Sigmoid colon (tissue), 7 donors: Measurements from ENCODE around the gene AASDH. TPM values are rescaled to one million over a fixed set of nuclear protein-coding genes. Genes with fewer than 3 reads are reported as not detected.

Experiments
- DNase-seq: peaks from one replicate; pipeline ENCODE4 v3.0.0-alpha.2; 2019
- H3K27ac ChIP-seq, 4 donors: fragments of 200-600 bp; sonication (generic); one replicate each; pipeline ENCODE4 v1.5.1; 2016 to 2019; ENCODE audit warnings: mild to moderate bottlenecking in 1 of 4
- H3K27me3 ChIP-seq, 3 donors: fragments of 200-600 bp; sonication (generic); one replicate each; pipeline ENCODE4 v1.5.1; 2019; ENCODE audit warnings: mild to moderate bottlenecking in 1 of 3
- H3K36me3 ChIP-seq, 4 donors: fragments of 200-600 bp; sonication (generic); one replicate each; pipeline ENCODE4 v1.5.1; 2016 to 2019
- H3K4me1 ChIP-seq, 4 donors: fragments of 200-600 bp; sonication (generic); one replicate each; pipeline ENCODE4 v1.5.1; 2017 to 2019
- H3K4me3 ChIP-seq, 4 donors: fragments of 200-600 bp; sonication (generic); one replicate each; pipeline ENCODE4 v1.5.1; 2017 to 2019; ENCODE audit warnings: mild to moderate bottlenecking in 2 of 4, moderate library complexity in 1 of 4
- H3K9me3 ChIP-seq, 4 donors: fragments of 200-600 bp in 3 of 4; sonication (generic) in 3 of 4; one replicate each; pipeline versions ENCODE4 v1.5.1 to v1.6.1; 2013 to 2019
- CTCF ChIP-seq, 4 experiments: fragments of 450-650 bp in 3 of 4; fragments of 200-600 bp in 1 of 4; IDR thresholded peaks; one replicate each; pipeline ENCODE4 v1.5.1; 2016 to 2019; ENCODE audit warnings: antibody characterized with exemption in 4 of 4, mild to moderate bottlenecking in 3 of 4, moderate library complexity in 2 of 4
- EP300 ChIP-seq, 4 donors: sonication (generic); formaldehyde crosslinking; IDR thresholded peaks; one replicate each; pipeline ENCODE4 v1.6.1; 2017; ENCODE audit warnings: antibody characterized with exemption in 4 of 4
- POLR2A ChIP-seq, 2 donors: fragments of 450-650 bp; IDR thresholded peaks; one replicate each; pipeline ENCODE4 v1.6.1; 2016; ENCODE audit warnings: antibody characterized with exemption in 2 of 2, mild to moderate bottlenecking in 2 of 2, moderate library complexity in 2 of 2
- POLR2AphosphoS5 ChIP-seq, 4 donors: sonication (generic); formaldehyde crosslinking; IDR thresholded peaks; one replicate each; pipeline ENCODE4 v1.6.1; 2017; ENCODE audit warnings: antibody characterized with exemption in 4 of 4
- WGBS, 2 donors: extraction: QIAGEN DNeasy Blood & Tissue Kit; methylation state at CpG; one replicate each; pipeline ENCODE4 v1.1.7; 2013; 5-methylcytosine and 5-hydroxymethylcytosine counted together
- intact Hi-C: fragments of 100-400 bp; cut with DNase I; formaldehyde crosslinking; loops from one replicate; pipeline ENCODE4 v1.15.1; 2023
- polyA plus RNA-seq, 3 donors: library from polyadenylated mRNA; stranded (reverse); fragments of 200-250 nt; gene quantifications; one replicate each; pipeline ENCODE4 v1.2.3, GENCODE V29; 2013
- small RNA-seq, 3 donors: library from RNA; depleted of rRNA; stranded (forward); fragments of <200 nt; gene quantifications; one replicate each; pipeline ENCODE3, GENCODE V24; 2016
- total RNA-seq, 4 donors: library from RNA; depleted of rRNA; stranded (reverse); fragments of >200 nt; gene quantifications; one replicate each; pipeline ENCODE4 v1.1.0, GENCODE V29; 2016
- donor health status: healthy with polysubstance abuse.
- donor health status: Bipolar disorder and iron deficiency.
- donor health status: healthy.

AASDH gene
- total and polyA plus RNA-seq, 7 donors, result 3.2 to 13.4 (median 5.5) TPM

GRCh38 chr4:56293121-56293520 is 94.2 kb downstream of the AASDH start:
- intact Hi-C loops, result no loop called here
- Histone ChIP-seq H3K4me3 (no peak overlapping the region), H3K9me3 (no peaks in the 10 kb centered on the region), H3K4me1 (peaks cover 0 to 3% (median 0%) of the 10 kb centered on the region in 4 donors), H3K27ac (no peak overlapping the region), H3K36me3 (no peaks in the 10 kb centered on the region), H3K27me3 (no peaks in the 10 kb centered on the region)
- TF ChIP-seq POLR2A (IDR thresholded peaks at IDR 0.05) (no peak), EP300 (IDR thresholded peaks at IDR 0.05) (no peak), POLR2AphosphoS5 (IDR thresholded peaks at IDR 0.05) (no peak), CTCF (IDR thresholded peaks at IDR 0.05) (no peak)
- no peak for DNase-seq

DNA sequence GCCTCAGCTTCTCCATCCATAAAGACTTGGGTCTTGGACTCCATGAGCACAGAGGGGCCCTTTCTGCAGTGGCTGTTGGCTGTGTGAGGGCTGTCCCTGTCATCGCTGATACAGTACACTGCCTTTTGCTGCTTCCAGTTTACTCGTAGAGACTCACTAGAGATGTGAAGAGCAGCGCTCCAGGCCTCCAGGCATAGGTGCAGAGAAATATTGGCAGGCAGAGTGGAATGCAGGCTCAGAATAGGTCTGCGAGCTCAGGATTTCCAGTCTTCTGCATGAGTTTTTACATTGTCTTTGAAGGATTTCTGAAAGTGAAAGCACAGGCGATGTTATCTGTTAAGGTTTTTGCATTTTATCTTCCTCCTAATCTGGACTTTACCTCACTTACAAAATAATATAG is 97.4 kb downstream of the AASDH start:
- 17 to 51% methylated on average over 5 of the region's 5 CpGs for whole genome bisulfite sequencing, 2 donors
- intact Hi-C loops, result no loop called here
- TF ChIP-seq CTCF (IDR thresholded peaks at IDR 0.05) (no peak), POLR2A (IDR thresholded peaks at IDR 0.05) (no peak)
- DNase-seq, result no peak
- peaks cover 0 to 3% (median 0%) of the 10 kb centered on the region in 4 donors for H3K4me1 ChIP-seq
- peak overlapping the region in 3 of 4 donors; percentile 30 to 33 (median 31) for H3K27ac ChIP-seq
- H3K4me3 ChIP-seq, result peak overlapping the region in 3 of 4 donors; percentile 11 to 25 (median 15)
- peaks cover 0 to 3% (median 0%) of the 10 kb centered on the region in 4 donors for H3K9me3 ChIP-seq
- H3K36me3 ChIP-seq, result no peaks in the 10 kb centered on the region
- H3K27me3 ChIP-seq, result no peaks in the 10 kb centered on the region

DNA sequence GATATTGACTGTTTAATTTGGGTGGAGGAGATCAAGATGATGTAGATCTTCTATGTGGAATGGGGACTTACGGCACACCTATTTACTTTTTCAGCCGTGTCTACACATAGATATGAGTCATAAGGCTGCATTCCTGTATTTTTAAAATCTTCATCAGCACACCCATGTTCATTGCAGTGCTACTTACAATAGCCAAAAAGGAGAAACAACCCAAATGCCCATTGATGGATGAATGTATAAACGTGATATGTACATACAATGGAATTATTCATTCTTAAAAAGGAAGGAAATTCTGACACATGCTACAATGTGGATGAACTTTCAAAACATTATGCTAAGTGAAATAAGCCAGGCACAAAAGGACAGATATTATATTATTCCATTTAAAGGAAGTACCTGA is 98.6 kb downstream of the AASDH start:
- no peaks in the 10 kb centered on the region for H3K27me3 ChIP-seq
- intact Hi-C loops, result no loop called here
- no peak overlapping the region for H3K27ac ChIP-seq
- peaks cover 0 to 3% (median 0%) of the 10 kb centered on the region in 4 donors for H3K9me3 ChIP-seq
- DNase-seq, result no peak
- peaks cover 0 to 3% (median 0%) of the 10 kb centered on the region in 4 donors for H3K4me1 ChIP-seq
- TF ChIP-seq POLR2AphosphoS5 (IDR thresholded peaks at IDR 0.05) (no peak), EP300 (IDR thresholded peaks at IDR 0.05) (no peak), POLR2A (IDR thresholded peaks at IDR 0.05) (no peak), CTCF (IDR thresholded peaks at IDR 0.05) (no peak)
- 35 to 66% methylated on average over 3 of the region's 3 CpGs for WGBS, 2 donors
- no peaks in the 10 kb centered on the region for H3K36me3 ChIP-seq
- H3K4me3 ChIP-seq, result no peak overlapping the region

Small RNA genes within 50 kb of the gene (small RNA-seq; reads per million reads assigned to genes)
- gene RNU6-197P, result 0 reads per million in 3 donors

Other genes starting within 250 kb of the AASDH start
- 1 to 10 TPM; 4.2 to 6.3 (median 5.1) TPM for gene PPAT, start 48.1 kb upstream of the AASDH start, total RNA-seq
- 1 to 10 TPM in 2 of 3 donors, under 1 TPM in 1; 0.60 to 5.7 (median 1.6) TPM for gene PPAT, start 48.1 kb upstream of the AASDH start, polyA plus RNA-seq
- 10 to 100 TPM; 15.0 to 34.6 (median 17.1) TPM for gene PAICS, start 48.8 kb upstream of the AASDH start, total RNA-seq
- gene PAICS, start 48.8 kb upstream of the AASDH start, polyA plus RNA-seq, result 10 to 100 TPM; 18.0 to 63.9 (median 24.0) TPM
- 10 to 100 TPM; 45.9 to 55.9 (median 48.4) TPM for gene SRP72, start 80.1 kb upstream of the AASDH start, total RNA-seq
- gene SRP72, start 80.1 kb upstream of the AASDH start, polyA plus RNA-seq, result 10 to 100 TPM; 29.4 to 33.4 (median 30.6) TPM
- gene ARL9, start 118.3 kb upstream of the AASDH start, total RNA-seq, result 1 to 10 TPM in 1 of 4 donors, under 1 TPM in 2, not detected in 1; 0.54 to 1.1 (median 0.66) TPM
- gene ARL9, start 118.3 kb upstream of the AASDH start, polyA plus RNA-seq, result under 1 TPM in 1 of 3 donors, not detected in 2; 0.47 TPM